SK-N-MC (cell line): ENCODE data around the gene CD63.

Source experiments
- EZH2 ChIP-seq: fragments of 200-600 bp; sonication (generic); IDR thresholded peaks from one replicate; pipeline ENCODE4 v1.6.1; 2017; ENCODE audit warnings: antibody characterized with exemption
- POLR2AphosphoS5 ChIP-seq: IDR thresholded peaks from 2 replicates; pipeline ENCODE4 v1.6.1; 2012; ENCODE audit warnings: mild to moderate bottlenecking, low read depth, low read length, borderline replicate concordance

GRCh38 chr12:55683676-55684075, 45.1 kb downstream of the CD63 start:
- no peak for TF ChIP-seq EZH2
- TF ChIP-seq POLR2AphosphoS5, result no peak
